SK-N-SH (cell line): ENCODE data around the gene LINGO4. TPM values are rescaled to one million over a fixed set of nuclear protein-coding genes. Genes with fewer than 3 reads are reported as not detected.

Experiments
- CTCF ChIA-PET: fragments of 300-600, 350-600 bp; formaldehyde crosslinking; extraction: SDS; loops from one replicate; lab custom pipeline; 2021; lab: Yijun Ruan, JAX
- POLR2A ChIA-PET: fragments of 350-600 bp; sonication (Branson Sonifier 250); formaldehyde crosslinking; extraction: SDS; loops from one replicate; lab custom pipeline; 2020; ENCODE audit warnings: antibody characterized with exemption, inconsistent platforms; lab: Yijun Ruan, JAX
- DNase-seq: peaks from one replicate; pipeline ENCODE4 v3.0.0; 2012
- H2AFZ ChIP-seq: fragments of 200-600 bp; sonication (generic); 2 replicates; pipeline ENCODE4 v1.8.1; 2016; ENCODE audit warnings: antibody characterized with exemption, mild to moderate bottlenecking, low read depth
- H3F3A ChIP-seq: fragments of 200-600 bp; sonication (generic); replicated peaks from 2 replicates; pipeline ENCODE3; 2016; ENCODE audit warnings: antibody characterized with exemption, mild to moderate bottlenecking; ENCODE audit not compliant: insufficient read depth
- H3K27ac ChIP-seq, 2 experiments: fragments of 200-500 bp in 1 of 2; fragments of 200-600 bp in 1 of 2; sonication (Bioruptor generic) in 1 of 2; sonication (generic), shearing (Covaris generic) in 1 of 2; 2 replicates each; pipeline versions ENCODE4 v1.5.1 to v1.6.1; 2014 to 2016; ENCODE audit warnings: low read depth in 2 of 2, inconsistent platforms in 1 of 2, low read length in 1 of 2, mild to moderate bottlenecking in 1 of 2, mixed read lengths in 1 of 2
- H3K27me3 ChIP-seq: fragments of 200-600 bp; sonication (generic), shearing (Covaris generic); 2 replicates; pipeline ENCODE4 v1.6.1; 2016; ENCODE audit warnings: mixed run types; ENCODE audit not compliant: insufficient read depth
- H3K36me3 ChIP-seq, 2 experiments: fragments of 200-500 bp in 1 of 2; fragments of 200-600 bp in 1 of 2; sonication (Bioruptor generic) in 1 of 2; sonication (generic) in 1 of 2; replicated peaks in 1 of 2; 2 replicates each; pipeline versions ENCODE3 to v1.5.1; 2014 to 2016; ENCODE audit warnings: low read length in 1 of 2, mild to moderate bottlenecking in 1 of 2; ENCODE audit not compliant: insufficient read depth in 2 of 2, control insufficient read depth in 1 of 2
- H3K4me1 ChIP-seq, 2 experiments: fragments of 200-500 bp in 1 of 2; fragments of 200-600 bp in 1 of 2; sonication (Bioruptor generic) in 1 of 2; sonication (generic), shearing (Covaris generic) in 1 of 2; 2 replicates each; pipeline versions ENCODE4 v1.5.1 to v1.6.1; 2014 to 2016; ENCODE audit warnings: low read depth in 1 of 2, low read length in 1 of 2, mixed run types in 1 of 2; ENCODE audit not compliant: insufficient read depth in 2 of 2, control insufficient read depth in 1 of 2
- H3K4me2 ChIP-seq: fragments of 200-600 bp; sonication (generic), shearing (Covaris generic); 2 replicates; pipeline ENCODE4 v1.6.1; 2017; ENCODE audit warnings: mixed run types
- H3K4me3 ChIP-seq, 2 experiments: fragments of 200-500 bp in 1 of 2; fragments of 200-600 bp in 1 of 2; sonication (Bioruptor generic) in 1 of 2; sonication (generic), shearing (Covaris generic) in 1 of 2; 2 replicates each; pipeline versions ENCODE4 v1.5.1 to v1.8.1; 2014 to 2016; ENCODE audit warnings: low read depth in 2 of 2, inconsistent platforms in 1 of 2, low read length in 1 of 2, mild to moderate bottlenecking in 1 of 2, mixed read lengths in 1 of 2, moderate library complexity in 1 of 2
- H3K79me2 ChIP-seq: fragments of 200-600 bp; sonication (generic); 2 replicates; pipeline ENCODE4 v1.8.1; 2017; ENCODE audit warnings: mild to moderate bottlenecking; ENCODE audit not compliant: insufficient read depth
- H3K9ac ChIP-seq: fragments of 200-600 bp; sonication (generic); 2 replicates; pipeline ENCODE4 v1.6.1; 2017; ENCODE audit warnings: mixed run types
- H3K9me2 ChIP-seq: fragments of 200-600 bp; sonication (generic); 2 replicates; pipeline ENCODE4 v1.6.1; 2017; ENCODE audit warnings: mixed run types
- H3K9me3 ChIP-seq: fragments of 200-600 bp; sonication (generic); 2 replicates; pipeline ENCODE4 v1.6.1; 2017; ENCODE audit warnings: mixed run types, mild to moderate bottlenecking, moderate library complexity
- H4K20me1 ChIP-seq: fragments of 200-600 bp; sonication (generic); 2 replicates; pipeline ENCODE4 v1.6.1; 2017; ENCODE audit warnings: mild to moderate bottlenecking, mixed run types; ENCODE audit not compliant: insufficient read depth
- CHD2 ChIP-seq: fragments of 150-350 bp; IDR thresholded peaks from 2 replicates; pipeline ENCODE4 v1.6.1; 2018; ENCODE audit warnings: low read length; ENCODE audit not compliant: partially characterized antibody
- ELF1 ChIP-seq: IDR thresholded peaks from 2 replicates; pipeline ENCODE4 v1.4.0; 2012
- EP300 ChIP-seq, 2 experiments: IDR thresholded peaks; 2 replicates each; pipeline versions ENCODE4 v1.4.0 to v1.6.1; 2012; ENCODE audit warnings: borderline replicate concordance in 1 of 2, low read depth in 1 of 2, low read length in 1 of 2
- EZH2phosphoT487 ChIP-seq: fragments of 200-600 bp; sonication (generic); IDR thresholded peaks from 2 replicates; pipeline ENCODE4 v1.6.1; 2017; ENCODE audit warnings: low read depth, mixed run types, mild to moderate bottlenecking, antibody characterized with exemption, moderate library complexity, borderline replicate concordance
- FOSL2 ChIP-seq: IDR thresholded peaks from 2 replicates; pipeline ENCODE4 v1.4.0; 2012; ENCODE audit warnings: low read depth, mild to moderate bottlenecking, moderate library complexity, borderline replicate concordance
- FOXM1 ChIP-seq: IDR thresholded peaks from 2 replicates; pipeline ENCODE4 v1.4.0; 2012; ENCODE audit warnings: low read depth, mild to moderate bottlenecking
- MAX ChIP-seq: IDR thresholded peaks from 2 replicates; pipeline ENCODE4 v1.4.0; 2012; ENCODE audit warnings: low read depth
- MEF2A ChIP-seq: IDR thresholded peaks from 2 replicates; pipeline ENCODE4 v1.4.0; 2012; ENCODE audit warnings: low read depth, borderline replicate concordance
- POLR2AphosphoS5 ChIP-seq: IDR thresholded peaks from 2 replicates; pipeline ENCODE4 v1.6.1; 2012; ENCODE audit warnings: low read depth, low read length
- REST ChIP-seq: IDR thresholded peaks from 2 replicates; pipeline ENCODE4 v1.6.1; 2012; ENCODE audit warnings: mild to moderate bottlenecking, low read depth, low read length, moderate library complexity
- SIN3A ChIP-seq: IDR thresholded peaks from 2 replicates; pipeline ENCODE4 v1.6.1; 2012; ENCODE audit warnings: low read depth, mild to moderate bottlenecking, low read length, moderate library complexity, borderline replicate concordance
- TCF12 ChIP-seq: IDR thresholded peaks from 2 replicates; pipeline ENCODE4 v1.4.0; 2012
- USF2 ChIP-seq: fragments of 150-350 bp; IDR thresholded peaks from 2 replicates; pipeline ENCODE4 v1.6.1; 2017; ENCODE audit warnings: antibody characterized with exemption, low read length, low read depth, borderline replicate concordance
- WGBS: methylation state at CpG from one replicate; pipeline ENCODE4 v1.1.6; 2017; ENCODE audit warnings: low lambda C conversion rate; 5-methylcytosine and 5-hydroxymethylcytosine counted together
- polyA plus RNA-seq, 3 experiments: library from polyadenylated mRNA; depleted of rRNA; stranded (reverse); fragments of >200 nt; gene quantifications; 2 replicates each; pipeline ENCODE4 v1.2.3, GENCODE V29; 2012

The LINGO4 gene
- polyA plus RNA-seq, 1 of the 3 experiments (the other 2 are of a cell fraction) = not detected

GRCh38 chr1:151814971-151815545, 9.8 kb upstream of the LINGO4 start:
- Histone ChIP-seq H3K27ac (no peak overlapping the region), H4K20me1 (no peaks in the 10 kb centered on the region), H3K79me2 (no peaks in the 10 kb centered on the region), H3K4me2 (no peak overlapping the region), H3K9ac (no peak overlapping the region), H3K4me3 (no peak overlapping the region), H3K4me1 (peaks cover 0 to 14% of the 10 kb centered on the region in 2 experiments; a peak in 1 of 4 replicates), H3K9me2 (no peaks in the 10 kb centered on the region), H3K9me3 (no peaks in the 10 kb centered on the region), H2AFZ (no peak overlapping the region), H3F3A (no peaks in the 10 kb centered on the region), H3K27me3 (peaks cover 18% of the 10 kb centered on the region; the same call in 1 of the 2 replicates), H3K36me3 (no peaks in the 10 kb centered on the region)
- DNase-seq = no peak
- ChIA-PET CTCF (interaction anchor here (1.0 to 1.4 kb wide), 3 partner anchors 21 to 221 kb away, joined by 3 read pairs; no protein-coding TSS in a partner anchor), POLR2A (interaction anchor here (0.5 to 1.0 kb wide), 2 partner anchors 49 to 52 kb away, joined by 4 read pairs; partner anchors contain the start of gene MRPL9)
- TF ChIP-seq FOSL2 (no peak), EP300 (IDR thresholded peaks at IDR 0.05; ENCODE audit: borderline replicate concordance in 1 of 2, low read depth in 1 of 2, low read length in 1 of 2) (no peak), CHD2 (no peak), TCF12 (no peak), POLR2AphosphoS5 (no peak), FOXM1 (no peak), EZH2phosphoT487 (no peak), ELF1 (no peak), MAX (no peak), REST (no peak), SIN3A (no peak), MEF2A (no peak), USF2 (no peak)
- 67% methylated on average over 3 of the region's 8 CpGs for WGBS
